ENCODE measurements around the gene ROPN1. TPM values are rescaled to one million over a fixed set of nuclear protein-coding genes. Genes with fewer than 3 reads are reported as not detected.
"Not testable (repeated sequence)": the region's sequence is repeated elsewhere in the genome, so short reads cannot be mapped to it uniquely, and the experiment has no call there.

Gene ROPN1
- 1 to 10 TPM in 2 of 4 donors, not detected in 2; 1.2 to 3.8 TPM for total RNA-seq

- intact Hi-C loops (cut with DNase I; ENCODE audit: low total_unique reads); H3K4me3 ChIP-seq (ENCODE audit: low read depth, poor library complexity, severe bottlenecking); DNase-seq (ENCODE audit: low spot score in 2 of 2): not testable (repeated sequence)
- 0 to 13% methylated on average over 3 to 5 of the region's 49 CpGs for WGBS, 2 donors
Observed at GRCh38 chr3:123991730-123992588, at the start of gene ROPN1. ROPN1 (minus strand) TSS chr3:123992124; CDS start chr3:123980481, 11,643 bp downstream.

GRCh38 chr3:124041553-124041952 lies 49.6 kb upstream of the ROPN1 start:
- DNase-seq (ENCODE audit: low spot score in 2 of 2) = no peak
- intact Hi-C loops (cut with DNase I; ENCODE audit: low total_unique reads) = no loop called here
- no peak for TF ChIP-seq CTCF (IDR thresholded peaks at IDR 0.05)
- no peak for TF ChIP-seq POLR2A (IDR thresholded peaks at IDR 0.05)
- no peak overlapping the region for H3K4me3 ChIP-seq (ENCODE audit: low read depth, poor library complexity, severe bottlenecking)
- WGBS, 2 donors = 90 to 92% methylated on average over 5 of the region's 5 CpGs

GRCh38 chr3:124037326-124037725 lies 45.4 kb upstream of the ROPN1 start:
- DNase-seq (ENCODE audit: low spot score in 2 of 2) = no peak
- intact Hi-C loops (cut with DNase I; ENCODE audit: low total_unique reads) = no loop called here
- no peak for TF ChIP-seq CTCF (IDR thresholded peaks at IDR 0.05)
- no peak for TF ChIP-seq POLR2A (IDR thresholded peaks at IDR 0.05)
- no peak overlapping the region for H3K4me3 ChIP-seq (ENCODE audit: low read depth, poor library complexity, severe bottlenecking)

GRCh38 chr3:124036214-124036613 lies 44.3 kb upstream of the ROPN1 start:
- intact Hi-C loops (cut with DNase I; ENCODE audit: low total_unique reads); H3K4me3 ChIP-seq (ENCODE audit: low read depth, poor library complexity, severe bottlenecking); DNase-seq (ENCODE audit: low spot score in 2 of 2): not testable (repeated sequence)
- 98 to 99% methylated on average over 3 of the region's 3 CpGs for WGBS, 2 donors

GRCh38 chr3:124035463-124036121 lies 43.7 kb upstream of the ROPN1 start:
- TF ChIP-seq CTCF (IDR thresholded peaks at IDR 0.05) (no peak), POLR2A (IDR thresholded peaks at IDR 0.05) (no peak)
- 74 to 88% methylated on average over 1 of the region's 1 CpG for WGBS, 2 donors
- DNase-seq (ENCODE audit: low spot score in 2 of 2) = no peak
- no peak overlapping the region for H3K4me3 ChIP-seq (ENCODE audit: low read depth, poor library complexity, severe bottlenecking)
- intact Hi-C loops (cut with DNase I; ENCODE audit: low total_unique reads) = no loop called here

GRCh38 chr3:124034844-124035152 lies 42.9 kb upstream of the ROPN1 start:
- intact Hi-C loops (cut with DNase I; ENCODE audit: low total_unique reads) = no loop called here
- H3K4me3 ChIP-seq (ENCODE audit: low read depth, poor library complexity, severe bottlenecking) = no peak overlapping the region
- TF ChIP-seq POLR2A (IDR thresholded peaks at IDR 0.05) = no peak
- TF ChIP-seq CTCF (IDR thresholded peaks at IDR 0.05) = no peak
- no peak for DNase-seq (ENCODE audit: low spot score in 2 of 2)
- WGBS, 2 donors = 54 to 62% methylated on average over 1 of the region's 1 CpG
